Spleen (tissue), 11 donors: ENCODE results near the gene JARID2. TPM values are rescaled to one million over a fixed set of nuclear protein-coding genes. Genes with fewer than 3 reads are reported as not detected.

Source experiments
- DNase-seq: peaks from one replicate; pipeline ENCODE4 v3.0.0-alpha.2; 2020
- H3K27ac ChIP-seq, 8 donors: fragments of 200-600 bp; sonication (generic) in 7 of 8; 1 replicate in 4 of 8; 2 replicates in 4 of 8; pipeline versions ENCODE4 v1.5.0 to v1.8.0; 2016 to 2021; ENCODE audit warnings: inconsistent platforms in 4 of 8, mild to moderate bottlenecking in 4 of 8, moderate library complexity in 1 of 8
- H3K27me3 ChIP-seq, 7 donors: fragments of 200-600 bp; sonication (generic) in 6 of 7; replicated peaks in 1 of 7; 1 replicate in 4 of 7; 2 replicates in 3 of 7; pipeline versions ENCODE4 v1.5.0 to v1.8.0; 2016 to 2021; ENCODE audit warnings: inconsistent platforms in 3 of 7, mild to moderate bottlenecking in 1 of 7
- H3K36me3 ChIP-seq, 6 donors: fragments of 200-600 bp; sonication (generic) in 5 of 6; 1 replicate in 4 of 6; 2 replicates in 2 of 6; pipeline versions ENCODE4 v1.5.0 to v1.8.0; 2016 to 2021; ENCODE audit warnings: inconsistent platforms in 2 of 6
- H3K4me1 ChIP-seq, 6 donors: fragments of 200-600 bp; sonication (generic) in 5 of 6; 1 replicate in 3 of 6; 2 replicates in 3 of 6; pipeline versions ENCODE4 v1.5.0 to v1.8.0; 2016 to 2021; ENCODE audit warnings: inconsistent platforms in 3 of 6
- H3K4me3 ChIP-seq, 8 donors: fragments of 200-600 bp; sonication (generic) in 7 of 8; 1 replicate in 4 of 8; 2 replicates in 4 of 8; pipeline versions ENCODE4 v1.5.0 to v1.8.0; 2016 to 2021; ENCODE audit warnings: inconsistent platforms in 4 of 8, mild to moderate bottlenecking in 4 of 8, moderate library complexity in 2 of 8
- H3K9me3 ChIP-seq, 8 donors: fragments of 200-600 bp; sonication (generic) in 7 of 8; 1 replicate in 4 of 8; 2 replicates in 4 of 8; pipeline versions ENCODE4 v1.5.0 to v1.8.0; 2016 to 2021; ENCODE audit warnings: inconsistent platforms in 4 of 8
- POLR2A ChIP-seq, 3 donors: fragments of 450-650 bp; IDR thresholded peaks; one replicate each; pipeline ENCODE4 v1.5.1; 2017; ENCODE audit warnings: antibody characterized with exemption in 3 of 3, mild to moderate bottlenecking in 1 of 3
- POLR2AphosphoS5 ChIP-seq, 3 donors: sonication (generic); formaldehyde crosslinking; IDR thresholded peaks; one replicate each; pipeline ENCODE4 v1.5.1; 2017; ENCODE audit warnings: antibody characterized with exemption in 3 of 3
- WGBS, 5 donors: extraction: QIAGEN DNeasy Blood & Tissue Kit in 3 of 5; methylation state at CpG; one replicate each; pipeline versions ENCODE4 v1.1.5 to v1.1.7; 2013 to 2018; 5-methylcytosine and 5-hydroxymethylcytosine counted together
- intact Hi-C: fragments of 100-400 bp; cut with DNase I; formaldehyde crosslinking; loops from one replicate; pipeline ENCODE4 v1.15.0; 2023; ENCODE audit warnings: low total_unique reads
- polyA plus RNA-seq, 3 donors: library from polyadenylated mRNA; stranded (reverse); fragments of 200-250 nt; gene quantifications; one replicate each; pipeline ENCODE4 v1.2.1, GENCODE V29; 2013
- total RNA-seq, 7 donors: library from RNA; depleted of rRNA in 3 of 7; stranded (reverse); fragments of >200 nt in 3 of 7; fragmentation: NEBNext Ultra II Directional in 4 of 7; extraction: Animal tissue kit (Norgen Biotek cat#: 25700) in 4 of 7; gene quantifications; one replicate each; pipeline versions ENCODE4 v1.1.0 to v1.2.1, GENCODE V29; 2016 to 2021
- TF ChIP-seq, protein P1 (sequence below), 11 experiments: fragments of 200-600 bp in 7 of 11; fragments of 450-650 bp in 4 of 11; sonication (generic) in 4 of 11; IDR thresholded peaks in 8 of 11; conservative IDR thresholded peaks in 3 of 11; 1 replicate in 7 of 11; 2 replicates in 4 of 11; pipeline versions ENCODE4 v1.4.0 to v1.8.0; 2016 to 2021; ENCODE audit warnings: antibody characterized with exemption in 11 of 11, inconsistent platforms in 4 of 11, mild to moderate bottlenecking in 1 of 11
- donor health status: healthy with polysubstance abuse.
- donor health status: DM: no; HTN: no; CAD: no; lungs with moderate emphysema.
- donor health status: DM: no; HTN: no; CAD: no.
- donor health status: Bipolar disorder and iron deficiency.
- donor health status: healthy.
- donor health status: DM: no; HTN: no; CAD: no.
- donor health status: DM: yes; HTN: yes; CAD: no.

JARID2 gene
- total and polyA plus RNA-seq, 10 donors = 4.4 to 27.1 (median 20.6) TPM

DNA sequence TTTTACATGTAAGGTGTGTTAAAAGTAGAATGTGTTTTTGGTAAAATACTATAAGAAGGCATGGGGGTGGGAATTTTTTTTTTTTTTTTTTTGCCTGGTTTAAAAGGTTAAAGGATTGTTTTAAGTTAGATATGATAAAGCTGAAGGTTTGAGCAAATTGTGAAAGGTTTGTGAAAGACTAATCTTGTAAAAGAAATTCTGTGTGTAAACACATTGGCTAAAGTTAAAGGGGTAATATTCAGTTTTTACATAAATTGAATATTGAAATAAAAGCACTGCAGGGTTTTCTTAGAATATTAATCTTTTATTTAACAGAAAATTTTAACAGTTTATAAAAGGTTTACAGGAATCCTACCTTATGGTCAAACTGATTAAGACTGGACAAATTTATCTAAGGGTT lies 311.3 kb downstream of the JARID2 start:
- TF ChIP-seq, protein P1, sequence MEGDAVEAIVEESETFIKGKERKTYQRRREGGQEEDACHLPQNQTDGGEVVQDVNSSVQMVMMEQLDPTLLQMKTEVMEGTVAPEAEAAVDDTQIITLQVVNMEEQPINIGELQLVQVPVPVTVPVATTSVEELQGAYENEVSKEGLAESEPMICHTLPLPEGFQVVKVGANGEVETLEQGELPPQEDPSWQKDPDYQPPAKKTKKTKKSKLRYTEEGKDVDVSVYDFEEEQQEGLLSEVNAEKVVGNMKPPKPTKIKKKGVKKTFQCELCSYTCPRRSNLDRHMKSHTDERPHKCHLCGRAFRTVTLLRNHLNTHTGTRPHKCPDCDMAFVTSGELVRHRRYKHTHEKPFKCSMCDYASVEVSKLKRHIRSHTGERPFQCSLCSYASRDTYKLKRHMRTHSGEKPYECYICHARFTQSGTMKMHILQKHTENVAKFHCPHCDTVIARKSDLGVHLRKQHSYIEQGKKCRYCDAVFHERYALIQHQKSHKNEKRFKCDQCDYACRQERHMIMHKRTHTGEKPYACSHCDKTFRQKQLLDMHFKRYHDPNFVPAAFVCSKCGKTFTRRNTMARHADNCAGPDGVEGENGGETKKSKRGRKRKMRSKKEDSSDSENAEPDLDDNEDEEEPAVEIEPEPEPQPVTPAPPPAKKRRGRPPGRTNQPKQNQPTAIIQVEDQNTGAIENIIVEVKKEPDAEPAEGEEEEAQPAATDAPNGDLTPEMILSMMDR (IDR thresholded peaks at IDR 0.05 in 8 of 11, conservative IDR thresholded peaks at IDR 0.05 in 3 of 11) = no peak
- H3K27me3 ChIP-seq = no peaks in the 10 kb centered on the region
- intact Hi-C loops = no loop called here
- no peak overlapping the region for H3K27ac ChIP-seq
- H3K36me3 ChIP-seq = no peaks in the 10 kb centered on the region
- H3K9me3 ChIP-seq = no peaks in the 10 kb centered on the region
- H3K4me1 ChIP-seq = peaks cover 2 to 60% (median 5%) of the 10 kb centered on the region in 6 donors
- H3K4me3 ChIP-seq = no peak overlapping the region
- no peak for DNase-seq

DNA sequence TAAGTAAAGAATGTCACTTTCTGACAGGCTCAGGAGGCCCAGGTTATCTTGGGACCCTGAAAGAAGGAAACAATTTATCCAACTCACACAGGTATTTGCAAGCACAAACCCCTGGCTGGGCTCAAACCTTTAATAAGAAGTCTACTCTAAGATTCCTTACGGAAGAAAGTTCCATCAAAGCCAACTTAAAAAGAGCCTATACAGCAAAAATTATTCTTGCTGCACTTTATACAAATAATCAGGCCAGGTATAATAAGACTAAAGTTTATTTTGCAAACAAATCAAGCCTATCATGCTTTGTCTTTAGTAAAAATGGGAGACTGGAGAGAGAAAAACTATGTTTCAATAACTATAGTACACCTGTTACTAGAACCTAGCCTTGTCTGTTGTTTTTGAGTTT lies 314.8 kb downstream of the JARID2 start:
- no peak overlapping the region for H3K27ac ChIP-seq
- H3K9me3 ChIP-seq = no peaks in the 10 kb centered on the region
- WGBS, 5 donors = 96 to 100% (median 98%) methylated on average over 1 of the region's 1 CpG
- H3K4me1 ChIP-seq = peaks cover 0 to 41% (median 0%) of the 10 kb centered on the region in 6 donors
- no peak overlapping the region for H3K4me3 ChIP-seq
- no peak for DNase-seq
- H3K27me3 ChIP-seq = no peaks in the 10 kb centered on the region
- intact Hi-C loops = no loop called here
- H3K36me3 ChIP-seq = peaks cover 0 to 5% (median 0%) of the 10 kb centered on the region in 6 donors
- TF ChIP-seq POLR2AphosphoS5 (IDR thresholded peaks at IDR 0.05) (no peak), POLR2A (IDR thresholded peaks at IDR 0.05) (no peak)
- TF ChIP-seq, protein P1 (IDR thresholded peaks at IDR 0.05 in 8 of 11, conservative IDR thresholded peaks at IDR 0.05 in 3 of 11) = no peak

DNA sequence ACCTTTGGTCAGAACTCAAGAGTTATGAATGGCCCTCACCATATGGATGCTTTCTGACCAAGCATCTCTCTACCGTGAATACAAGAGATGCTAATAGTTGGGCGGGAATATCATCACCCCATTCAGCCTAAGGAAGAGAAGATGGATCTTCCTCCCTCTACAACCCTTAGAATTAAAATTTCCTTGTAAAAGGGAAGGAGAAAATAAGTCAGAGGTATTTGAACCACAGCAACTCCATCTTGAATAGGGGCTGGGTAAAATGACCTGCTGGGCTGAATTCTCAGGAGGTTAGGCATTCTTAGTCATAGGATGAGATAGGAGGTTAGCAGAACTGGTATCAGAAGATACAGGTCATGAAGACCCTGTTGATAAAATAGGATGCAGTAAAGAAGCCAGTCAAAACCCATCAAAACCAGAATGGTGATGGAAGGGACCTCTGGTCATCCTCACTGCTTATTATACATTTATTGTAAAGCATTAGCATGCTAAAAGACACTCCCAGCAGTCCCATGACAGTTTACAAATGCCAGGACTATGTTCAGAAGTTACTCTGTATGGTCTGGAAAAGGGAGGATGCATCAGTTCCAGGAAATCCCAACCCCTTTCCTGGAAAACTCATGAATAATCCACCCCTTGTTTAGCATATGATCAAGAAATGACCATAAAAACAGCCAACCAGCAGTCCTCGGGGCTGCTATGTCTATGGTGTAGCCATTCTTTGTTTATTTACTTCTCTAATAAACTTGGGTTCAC lies 315.8 kb downstream of the JARID2 start:
- H3K27me3 ChIP-seq = no peaks in the 10 kb centered on the region
- WGBS, 5 donors = 90 to 98% (median 94%) methylated on average over 3 of the region's 3 CpGs
- TF ChIP-seq POLR2AphosphoS5 (IDR thresholded peaks at IDR 0.05) = no peak
- TF ChIP-seq, protein P1 (IDR thresholded peaks at IDR 0.05 in 8 of 11, conservative IDR thresholded peaks at IDR 0.05 in 3 of 11) = no peak
- no peak for TF ChIP-seq POLR2A (IDR thresholded peaks at IDR 0.05)
- no peak overlapping the region for H3K27ac ChIP-seq
- no peak for DNase-seq
- H3K4me1 ChIP-seq = peaks cover 0 to 34% (median 0%) of the 10 kb centered on the region in 6 donors
- H3K9me3 ChIP-seq = no peaks in the 10 kb centered on the region
- H3K4me3 ChIP-seq = no peak overlapping the region
- intact Hi-C loops = no loop called here
- H3K36me3 ChIP-seq = peaks cover 0 to 5% (median 0%) of the 10 kb centered on the region in 6 donors

DNA sequence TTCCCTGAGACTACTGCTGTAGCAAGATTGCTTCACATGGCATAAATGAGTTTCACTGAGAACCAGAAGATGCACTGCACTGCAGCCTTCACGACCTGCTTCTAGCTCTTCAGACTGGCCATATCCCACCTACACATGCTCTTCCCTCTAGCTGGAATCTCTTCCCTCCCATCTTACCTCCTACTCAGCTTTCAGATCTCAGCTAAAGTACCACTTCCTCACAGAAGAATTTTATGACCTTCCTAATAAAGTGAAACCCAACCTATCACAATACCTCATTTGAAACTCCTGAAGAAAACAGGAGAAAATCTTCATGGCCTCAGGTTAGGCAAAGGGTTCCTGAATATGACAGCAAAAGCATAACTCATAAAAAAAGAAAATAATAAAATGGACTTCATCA lies 317.1 kb downstream of the JARID2 start:
- no peak overlapping the region for H3K4me3 ChIP-seq
- H3K9me3 ChIP-seq = no peaks in the 10 kb centered on the region
- DNase-seq = no peak
- WGBS, 5 donors = 83 to 100% (median 88%) methylated on average over 1 of the region's 1 CpG
- H3K36me3 ChIP-seq = peaks cover 0 to 5% (median 0%) of the 10 kb centered on the region in 6 donors
- intact Hi-C loops = no loop called here
- H3K27ac ChIP-seq = no peak overlapping the region
- H3K27me3 ChIP-seq = no peaks in the 10 kb centered on the region
- TF ChIP-seq POLR2AphosphoS5 (IDR thresholded peaks at IDR 0.05) (no peak), POLR2A (IDR thresholded peaks at IDR 0.05) (no peak)
- TF ChIP-seq, protein P1 (IDR thresholded peaks at IDR 0.05 in 8 of 11, conservative IDR thresholded peaks at IDR 0.05 in 3 of 11) = no peak
- H3K4me1 ChIP-seq = peaks cover 0 to 34% (median 0%) of the 10 kb centered on the region in 6 donors
